Right renal pelvis (tissue), 4 donors: ENCODE data around the gene PACS1. TPM values are rescaled to one million over a fixed set of nuclear protein-coding genes. Genes with fewer than 3 reads are reported as not detected.
A peak's percentile ranks its signal among the peaks of the same experiment; 100 is the strongest.
"Not testable (repeated sequence)": the region's sequence is repeated elsewhere in the genome, so short reads cannot be mapped to it uniquely, and the experiment has no call there.

Experiments used
- DNase-seq, 4 donors: peaks; one replicate each; pipeline ENCODE4 v3.0.0-alpha.2; 2013; ENCODE audit warnings: low read depth in 4 of 4, low spot score in 3 of 4, missing footprints in 1 of 4
- polyA plus RNA-seq, 4 donors: library from polyadenylated mRNA; unstranded; fragments of 120-200 nt; gene quantifications; one replicate each; pipeline ENCODE4 v1.2.1, GENCODE V29; 2013; ENCODE audit not compliant: insufficient read length in 4 of 4

PACS1 gene
- polyA plus RNA-seq, 4 donors, result 40.1 to 54.4 (median 45.4) TPM

GRCh38 chr11:66106786-66107599 lies 36.9 kb downstream of the PACS1 start:
- DNase-seq, result no peak

- no peak for DNase-seq
Measured at GRCh38 chr11:66107600-66108510, 37.8 kb downstream of the PACS1 start.

GRCh38 chr11:66109294-66109693 lies 39.2 kb downstream of the PACS1 start:
- no peak for DNase-seq

GRCh38 chr11:66111158-66111557 lies 41.1 kb downstream of the PACS1 start:
- no peak for DNase-seq

GRCh38 chr11:66112041-66112491 lies 42.0 kb downstream of the PACS1 start:
- no peak for DNase-seq

- DNase-seq, result no peak
Measured at GRCh38 chr11:66112601-66113499, 42.8 kb downstream of the PACS1 start.

GRCh38 chr11:66114957-66115356 lies 44.9 kb downstream of the PACS1 start:
- not testable (repeated sequence) for DNase-seq

- DNase-seq, result no peak
Measured at GRCh38 chr11:66115638-66116301, 45.7 kb downstream of the PACS1 start.

- DNase-seq, result no peak
Measured at GRCh38 chr11:66116576-66117361, 46.7 kb downstream of the PACS1 start.

- no peak for DNase-seq
Measured at GRCh38 chr11:66118847-66119246, 48.8 kb downstream of the PACS1 start.

- DNase-seq, result no peak
Measured at GRCh38 chr11:66119348-66120133, 49.5 kb downstream of the PACS1 start.

GRCh38 chr11:66121466-66121865 lies 51.4 kb downstream of the PACS1 start:
- no peak for DNase-seq

GRCh38 chr11:66123902-66124301 lies 53.8 kb downstream of the PACS1 start:
- DNase-seq, result no peak

- DNase-seq, result no peak
Measured at GRCh38 chr11:66124564-66124963, 54.5 kb downstream of the PACS1 start.

- DNase-seq, result no peak
Measured at GRCh38 chr11:66126064-66126463, 56.0 kb downstream of the PACS1 start.

GRCh38 chr11:66126808-66127555 lies 56.9 kb downstream of the PACS1 start:
- DNase-seq, result peak; percentile 31 to 64 (median 36)

GRCh38 chr11:66130978-66131377 lies 60.9 kb downstream of the PACS1 start:
- no peak for DNase-seq
